ENCODE measurements around the gene PRDM16. TPM values are rescaled to one million over a fixed set of nuclear protein-coding genes. Genes with fewer than 3 reads are reported as not detected.

The PRDM16 gene
- total RNA-seq, 1 experiment from 2014 or later: 6.1 TPM

- H3K79me2 ChIP-seq (ENCODE audit: insufficient read depth, low read length): no peaks in the 10 kb centered on the region
- no peak overlapping the region for H3K4me2 ChIP-seq (ENCODE audit: low read length)
- no peak overlapping the region for H2AFZ ChIP-seq (ENCODE audit: low read depth, low read length, poor library complexity, severe bottlenecking)
- RAD21 ChIA-PET (ENCODE audit: low non-redundant PET in 1 of 2, low total read pairs in 2 of 2, uncharacterized antibody in 2 of 2, unreplicated experiment in 2 of 2): no interaction called here
- no peak overlapping the region for H3K9ac ChIP-seq (ENCODE audit: low read length)
- H3K27me3 ChIP-seq (ENCODE audit: insufficient read depth, low read length): no peaks in the 10 kb centered on the region
- H3K4me3 ChIP-seq (replicated peaks in 1 of 2; ENCODE audit: low read depth in 1 of 2, low read length in 2 of 2): no peak overlapping the region
- H3K27ac ChIP-seq (ENCODE audit: low read depth, low read length): no peak overlapping the region
- ATAC-seq: no peak
- no peaks in the 10 kb centered on the region for H3K36me3 ChIP-seq (ENCODE audit: control insufficient read depth in 1 of 2, insufficient read depth in 2 of 2, low read length in 2 of 2)
- CTCF ChIA-PET: no interaction called here
- DNase-seq (ENCODE audit: low read depth, low spot score): no peak
- BruUV-seq (replicated peaks): no TSS peak
- no peaks in the 10 kb centered on the region for H3K9me3 ChIP-seq (ENCODE audit: control insufficient read depth in 1 of 2, insufficient read depth in 1 of 2, low read depth in 1 of 2, low read length in 2 of 2)
- no peaks in the 10 kb centered on the region for H3K4me1 ChIP-seq (ENCODE audit: control insufficient read depth in 1 of 2, insufficient read depth in 2 of 2, low read length in 2 of 2)
- TF ChIP-seq JUND (IDR thresholded peaks at IDR 0.05): no peak
- TF ChIP-seq, protein P1, sequence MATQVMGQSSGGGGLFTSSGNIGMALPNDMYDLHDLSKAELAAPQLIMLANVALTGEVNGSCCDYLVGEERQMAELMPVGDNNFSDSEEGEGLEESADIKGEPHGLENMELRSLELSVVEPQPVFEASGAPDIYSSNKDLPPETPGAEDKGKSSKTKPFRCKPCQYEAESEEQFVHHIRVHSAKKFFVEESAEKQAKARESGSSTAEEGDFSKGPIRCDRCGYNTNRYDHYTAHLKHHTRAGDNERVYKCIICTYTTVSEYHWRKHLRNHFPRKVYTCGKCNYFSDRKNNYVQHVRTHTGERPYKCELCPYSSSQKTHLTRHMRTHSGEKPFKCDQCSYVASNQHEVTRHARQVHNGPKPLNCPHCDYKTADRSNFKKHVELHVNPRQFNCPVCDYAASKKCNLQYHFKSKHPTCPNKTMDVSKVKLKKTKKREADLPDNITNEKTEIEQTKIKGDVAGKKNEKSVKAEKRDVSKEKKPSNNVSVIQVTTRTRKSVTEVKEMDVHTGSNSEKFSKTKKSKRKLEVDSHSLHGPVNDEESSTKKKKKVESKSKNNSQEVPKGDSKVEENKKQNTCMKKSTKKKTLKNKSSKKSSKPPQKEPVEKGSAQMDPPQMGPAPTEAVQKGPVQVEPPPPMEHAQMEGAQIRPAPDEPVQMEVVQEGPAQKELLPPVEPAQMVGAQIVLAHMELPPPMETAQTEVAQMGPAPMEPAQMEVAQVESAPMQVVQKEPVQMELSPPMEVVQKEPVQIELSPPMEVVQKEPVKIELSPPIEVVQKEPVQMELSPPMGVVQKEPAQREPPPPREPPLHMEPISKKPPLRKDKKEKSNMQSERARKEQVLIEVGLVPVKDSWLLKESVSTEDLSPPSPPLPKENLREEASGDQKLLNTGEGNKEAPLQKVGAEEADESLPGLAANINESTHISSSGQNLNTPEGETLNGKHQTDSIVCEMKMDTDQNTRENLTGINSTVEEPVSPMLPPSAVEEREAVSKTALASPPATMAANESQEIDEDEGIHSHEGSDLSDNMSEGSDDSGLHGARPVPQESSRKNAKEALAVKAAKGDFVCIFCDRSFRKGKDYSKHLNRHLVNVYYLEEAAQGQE (IDR thresholded peaks at IDR 0.05; ENCODE audit: low read depth): no peak
- TF ChIP-seq FOSL1 (IDR thresholded peaks at IDR 0.05; ENCODE audit: low read depth): no peak
- TF ChIP-seq YY1 (IDR thresholded peaks at IDR 0.05; ENCODE audit: extremely low read depth, insufficient replicate concordance, low read depth, low read length): no peak
- TF ChIP-seq CBX3 (IDR thresholded peaks at IDR 0.05; ENCODE audit: low read depth): no peak
- no peak for TF ChIP-seq CTCF (IDR thresholded peaks at IDR 0.05 in 2 of 3, conservative IDR thresholded peaks at IDR 0.05 in 1 of 3; ENCODE audit: borderline replicate concordance in 1 of 3, insufficient read depth in 1 of 3, low read depth in 2 of 3, low read length in 2 of 3)
- TF ChIP-seq MAX (IDR thresholded peaks at IDR 0.05): no peak
- POLR2A ChIA-PET: no interaction called here
- H4K20me1 ChIP-seq (ENCODE audit: insufficient read depth): no peaks in the 10 kb centered on the region
- intact Hi-C loops (cut with micrococcal nuclease): no loop called here
- H3K9me2 ChIP-seq (ENCODE audit: insufficient read depth): no peaks in the 10 kb centered on the region
Observed at GRCh38 chr1:3234281-3234680, 165.3 kb downstream of the PRDM16 start.
